Measurements from ENCODE around the gene PTGER3. TPM values are rescaled to one million over a fixed set of nuclear protein-coding genes. Genes with fewer than 3 reads are reported as not detected.

PTGER3 gene
- total RNA-seq, 4 donors from 2014 or later = 23.1 to 60.8 (median 48.8) TPM

- TF ChIP-seq EP300 (IDR thresholded peaks at IDR 0.05) = no peak
- no peak for TF ChIP-seq POLR2A (IDR thresholded peaks at IDR 0.05)
- no peak for TF ChIP-seq CTCF (IDR thresholded peaks at IDR 0.05)
- TF ChIP-seq POLR2AphosphoS5 (IDR thresholded peaks at IDR 0.05) = no peak
- no peaks in the 10 kb centered on the region for H3K4me1 ChIP-seq
- H3K36me3 ChIP-seq = no peaks in the 10 kb centered on the region
- H3K9me3 ChIP-seq = no peaks in the 10 kb centered on the region
- no peaks in the 10 kb centered on the region for H3K27me3 ChIP-seq
- DNase-seq (ENCODE audit: low spot score in 2 of 2) = no peak
- no peak overlapping the region for H3K4me3 ChIP-seq
- H3K27ac ChIP-seq = no peak overlapping the region
- 100% methylated on average over 1 of the region's 1 CpG for WGBS
Observed at GRCh38 chr1:71033136-71033535, 14.5 kb downstream of the PTGER3 start.

- DNase-seq (ENCODE audit: low spot score in 2 of 2) = no peak
- no peaks in the 10 kb centered on the region for H3K9me3 ChIP-seq
- H3K27ac ChIP-seq = no peak overlapping the region
- no peak overlapping the region for H3K4me3 ChIP-seq
- H3K36me3 ChIP-seq = no peaks in the 10 kb centered on the region
- no peaks in the 10 kb centered on the region for H3K4me1 ChIP-seq
- H3K27me3 ChIP-seq = no peaks in the 10 kb centered on the region
- TF ChIP-seq CTCF (IDR thresholded peaks at IDR 0.05) (no peak), POLR2A (IDR thresholded peaks at IDR 0.05) (no peak), POLR2AphosphoS5 (IDR thresholded peaks at IDR 0.05) (no peak), EP300 (IDR thresholded peaks at IDR 0.05) (no peak)
Observed at GRCh38 chr1:71031426-71031825, 16.2 kb downstream of the PTGER3 start.

- WGBS = 78% methylated on average over 1 of the region's 1 CpG
- no peaks in the 10 kb centered on the region for H3K4me1 ChIP-seq
- H3K36me3 ChIP-seq = no peaks in the 10 kb centered on the region
- H3K4me3 ChIP-seq = no peak overlapping the region
- H3K27ac ChIP-seq = no peak overlapping the region
- no peaks in the 10 kb centered on the region for H3K9me3 ChIP-seq
- DNase-seq (ENCODE audit: low spot score in 2 of 2) = no peak
- no peak for TF ChIP-seq POLR2AphosphoS5 (IDR thresholded peaks at IDR 0.05)
- TF ChIP-seq EP300 (IDR thresholded peaks at IDR 0.05) = no peak
- no peak for TF ChIP-seq CTCF (IDR thresholded peaks at IDR 0.05)
- no peak for TF ChIP-seq POLR2A (IDR thresholded peaks at IDR 0.05)
- H3K27me3 ChIP-seq = no peaks in the 10 kb centered on the region
Observed at GRCh38 chr1:71030026-71030425, 17.6 kb downstream of the PTGER3 start.

- no peak overlapping the region for H3K4me3 ChIP-seq
- no peaks in the 10 kb centered on the region for H3K27me3 ChIP-seq
- no peak overlapping the region for H3K27ac ChIP-seq
- WGBS = 88% methylated on average over 1 of the region's 1 CpG
- H3K36me3 ChIP-seq = no peaks in the 10 kb centered on the region
- TF ChIP-seq POLR2AphosphoS5 (IDR thresholded peaks at IDR 0.05) (no peak), POLR2A (IDR thresholded peaks at IDR 0.05) (no peak), CTCF (IDR thresholded peaks at IDR 0.05) (no peak), EP300 (IDR thresholded peaks at IDR 0.05) (no peak)
- H3K9me3 ChIP-seq = no peaks in the 10 kb centered on the region
- no peaks in the 10 kb centered on the region for H3K4me1 ChIP-seq
- no peak for DNase-seq (ENCODE audit: low spot score in 2 of 2)
Observed at GRCh38 chr1:71028981-71029380, 18.6 kb downstream of the PTGER3 start.

GRCh38 chr1:71027991-71028390 lies 19.6 kb downstream of the PTGER3 start:
- 81% methylated on average over 7 of the region's 7 CpGs for WGBS
- DNase-seq (ENCODE audit: low spot score in 2 of 2) = no peak
- H3K36me3 ChIP-seq = no peaks in the 10 kb centered on the region
- no peak for TF ChIP-seq POLR2A (IDR thresholded peaks at IDR 0.05)
- no peak for TF ChIP-seq CTCF (IDR thresholded peaks at IDR 0.05)
- TF ChIP-seq POLR2AphosphoS5 (IDR thresholded peaks at IDR 0.05) = no peak
- TF ChIP-seq EP300 (IDR thresholded peaks at IDR 0.05) = no peak
- H3K27ac ChIP-seq = no peak overlapping the region
- H3K4me1 ChIP-seq = no peaks in the 10 kb centered on the region
- no peak overlapping the region for H3K4me3 ChIP-seq
- no peaks in the 10 kb centered on the region for H3K9me3 ChIP-seq
- H3K27me3 ChIP-seq = no peaks in the 10 kb centered on the region
